Stimulated activated CD4-positive, alpha-beta T cell treated with anti-CD3 and anti-CD28 coated beads, Interleukin-15, amount 100 ng/mL, for 24 hours (primary cell): Measurements from ENCODE around the gene LYPD5.
"Not testable (repeated sequence)": the region's sequence is repeated elsewhere in the genome, so short reads cannot be mapped to it uniquely, and the experiment has no call there.

Experiments
- DNase-seq: peaks from one replicate; pipeline ENCODE4 v3.0.0-alpha.2; 2020

The LYPD5 gene, protein sequence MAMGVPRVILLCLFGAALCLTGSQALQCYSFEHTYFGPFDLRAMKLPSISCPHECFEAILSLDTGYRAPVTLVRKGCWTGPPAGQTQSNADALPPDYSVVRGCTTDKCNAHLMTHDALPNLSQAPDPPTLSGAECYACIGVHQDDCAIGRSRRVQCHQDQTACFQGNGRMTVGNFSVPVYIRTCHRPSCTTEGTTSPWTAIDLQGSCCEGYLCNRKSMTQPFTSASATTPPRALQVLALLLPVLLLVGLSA

DNA sequence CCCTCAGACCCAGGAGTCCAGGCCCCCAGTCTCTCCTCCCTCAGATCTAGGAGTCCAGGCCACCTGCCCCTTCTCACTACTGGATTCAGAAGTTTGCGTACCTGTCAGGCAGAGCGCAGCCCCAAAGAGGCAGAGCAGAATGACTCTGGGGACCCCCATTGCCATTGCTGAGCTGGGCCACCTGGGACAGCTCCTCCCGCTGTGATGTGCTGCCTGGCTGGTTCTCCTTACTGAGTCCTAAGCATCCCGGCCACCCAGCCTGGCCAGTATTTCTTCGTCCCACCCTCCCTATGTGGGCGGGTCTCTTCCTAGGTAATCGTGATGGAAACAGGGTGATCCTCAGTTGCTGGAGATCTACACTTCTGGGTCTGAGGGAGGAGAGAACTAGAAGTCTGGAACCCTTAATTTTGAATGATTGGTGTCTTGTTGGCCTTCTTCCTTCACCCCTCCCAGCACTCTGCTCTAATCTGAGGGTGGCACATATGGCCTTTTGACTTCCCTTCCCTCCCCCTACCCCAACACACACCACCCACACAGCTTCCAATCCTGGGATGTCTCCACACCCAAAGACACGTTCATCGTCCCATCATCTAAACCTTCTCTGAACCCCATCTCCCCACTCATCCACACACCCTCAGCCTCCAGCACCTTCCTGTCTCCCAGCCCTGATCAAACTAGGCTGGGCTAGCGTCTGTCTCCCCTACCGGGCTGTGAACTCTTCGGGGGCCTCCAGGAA lies at the start of gene LYPD5:
Gene LYPD5 (minus strand): TSS at position 232 of the 736 bp plus-strand sequence. CDS start 67 bp downstream, at position 165.
- DNase-seq = no peak

DNA sequence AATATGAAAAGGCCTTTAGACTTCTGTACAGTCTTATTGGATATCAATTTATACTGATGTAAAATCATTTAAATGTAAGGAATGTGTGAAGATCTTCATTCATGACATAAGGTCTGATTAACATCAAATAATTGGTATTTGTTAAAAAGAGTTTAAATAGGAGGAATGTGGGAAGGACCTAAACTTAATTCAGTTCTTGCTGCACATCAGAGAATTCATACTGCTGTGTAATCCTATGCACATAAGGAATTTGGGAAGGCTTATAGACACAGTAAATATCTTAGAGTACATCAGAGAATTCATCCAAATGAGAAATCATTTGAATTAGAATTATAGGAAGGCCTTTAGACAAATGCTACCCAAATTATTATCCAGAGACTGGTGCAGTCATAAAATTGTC lies 46.6 kb upstream of the LYPD5 start:
- no peak for DNase-seq

- no peak for DNase-seq
Measured at GRCh38 chr19:43847884-43848283, 45.6 kb upstream of the LYPD5 start.

GRCh38 chr19:43847246-43847645 lies 45.0 kb upstream of the LYPD5 start:
- DNase-seq = no peak

DNA sequence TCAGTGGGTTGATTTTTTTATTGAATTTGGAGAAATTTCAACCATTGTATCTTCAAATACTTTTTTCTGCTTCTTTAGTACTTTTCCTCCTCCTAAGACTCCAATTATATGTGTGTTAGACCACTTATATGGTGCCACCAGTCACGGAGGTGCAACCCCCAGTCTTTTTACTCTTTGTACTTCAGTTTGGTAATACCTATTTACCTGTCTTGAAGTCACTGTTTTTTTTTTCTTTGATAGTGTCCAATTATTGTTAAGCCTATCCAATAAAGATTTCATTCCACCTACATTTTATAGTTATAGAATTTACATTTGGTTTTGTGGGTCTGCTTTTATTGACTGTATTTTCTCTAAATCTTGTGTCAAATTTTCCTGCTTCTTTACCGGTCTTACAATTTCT lies 39.8 kb upstream of the LYPD5 start:
- DNase-seq = no peak

DNA sequence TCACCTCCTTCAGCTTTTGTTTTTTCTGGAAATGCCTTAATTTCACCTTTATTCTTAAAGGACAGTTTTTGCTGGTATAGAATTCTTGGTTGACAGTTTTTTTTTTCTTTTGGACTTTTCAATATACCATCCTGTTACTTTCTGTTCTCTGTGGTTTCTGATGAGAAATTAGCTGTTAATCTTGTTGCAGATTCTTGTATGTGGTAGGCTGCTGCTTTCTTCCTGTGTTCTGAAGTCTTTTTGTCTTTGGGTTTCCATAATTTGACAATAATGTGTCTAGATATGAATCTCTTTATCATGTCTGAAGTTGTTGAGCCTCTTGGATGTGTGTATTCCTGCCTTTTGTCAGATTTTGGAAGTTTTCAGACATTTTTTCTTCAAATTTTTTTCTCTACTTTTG lies 36.9 kb upstream of the LYPD5 start:
- no peak for DNase-seq

DNA sequence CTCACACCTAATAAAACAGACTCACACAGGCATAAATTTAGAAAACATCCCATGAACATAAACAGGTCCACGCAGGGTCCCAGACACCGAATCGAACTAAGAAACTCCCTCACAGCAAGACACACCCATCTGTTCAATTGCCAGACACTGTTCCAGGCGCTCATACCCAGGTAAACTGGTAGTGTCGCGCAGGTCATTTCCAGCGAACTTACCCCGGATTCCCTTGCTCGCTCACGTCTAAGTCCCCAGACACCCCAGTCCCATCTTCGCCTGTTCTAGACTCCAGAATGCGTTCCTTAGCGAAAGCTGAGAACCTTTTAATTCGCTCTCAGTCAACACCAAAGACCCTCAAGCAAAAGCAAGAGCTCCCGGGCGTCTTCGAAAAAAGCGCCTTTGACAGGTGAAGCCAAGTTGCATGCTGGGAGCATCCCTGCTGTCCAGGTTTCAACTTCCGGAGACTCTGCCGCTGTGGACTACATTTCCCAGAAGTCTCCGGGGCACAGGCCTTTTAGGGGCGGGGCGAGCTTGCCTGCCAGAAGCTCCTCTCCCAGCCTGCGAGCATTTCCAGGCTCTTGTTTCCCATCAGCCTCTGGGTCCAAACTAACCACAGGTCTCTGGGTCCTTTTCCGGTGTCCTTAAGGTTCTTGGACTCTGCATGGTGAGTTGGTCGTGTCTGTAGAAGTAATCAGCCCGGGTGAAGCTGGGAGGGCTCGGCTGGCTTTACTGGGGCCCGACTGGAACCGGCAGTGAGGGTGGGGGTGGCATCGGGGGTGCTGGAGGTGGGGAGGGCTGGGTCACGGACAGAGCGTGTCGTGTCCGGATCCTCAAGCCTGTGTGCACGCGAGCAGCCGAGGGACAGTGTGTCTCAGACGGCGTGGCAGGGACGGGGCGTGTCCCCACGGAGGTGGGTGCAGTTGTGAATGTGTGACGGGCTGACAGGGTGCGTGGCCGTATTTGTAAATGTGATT lies 24.8 kb upstream of the LYPD5 start, which contains the start of gene ZNF283:
Gene ZNF283 (plus strand): TSS at position 535 of the 968 bp plus-strand sequence. CDS start 6,184 bp downstream, outside the sequence.
- DNase-seq = peak; percentile 91

DNA sequence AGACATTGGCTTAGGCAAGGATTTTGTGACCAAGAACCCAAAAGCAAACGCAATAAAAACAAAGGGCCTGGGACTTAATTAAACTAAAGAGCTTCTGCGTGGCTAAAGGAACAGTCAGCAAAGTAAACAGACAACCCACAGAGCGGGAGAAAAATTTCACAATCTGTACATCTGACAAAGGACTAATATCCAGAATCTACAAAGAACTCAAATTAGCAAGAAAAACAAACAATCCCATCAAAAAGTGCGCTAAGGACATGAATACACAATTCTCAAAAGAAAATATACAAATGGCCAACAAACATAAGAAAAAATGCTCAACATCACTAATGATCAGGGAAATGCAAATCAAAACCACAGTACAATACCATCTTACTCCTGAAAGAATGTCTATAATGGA lies 22.3 kb upstream of the LYPD5 start:
- not testable (repeated sequence) for DNase-seq

- not testable (repeated sequence) for DNase-seq
Measured at GRCh38 chr19:43823856-43824255, 21.6 kb upstream of the LYPD5 start.

DNA sequence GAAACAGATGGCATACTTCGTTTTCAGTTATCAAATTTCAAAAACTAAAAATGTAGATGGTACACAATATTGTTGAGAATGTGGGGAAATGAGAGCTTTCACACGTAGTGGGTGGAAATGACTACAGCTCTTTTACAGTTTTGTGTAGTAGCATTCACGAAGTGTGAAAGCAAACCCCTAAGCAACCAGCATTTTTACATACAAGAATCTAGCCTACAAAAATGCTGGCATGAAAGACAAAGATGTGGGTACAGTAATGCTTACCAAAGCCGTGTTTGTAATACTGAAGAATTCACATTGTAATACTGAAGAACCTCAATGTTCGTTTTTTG lies 18.6 kb upstream of the LYPD5 start:
- DNase-seq = no peak

DNA sequence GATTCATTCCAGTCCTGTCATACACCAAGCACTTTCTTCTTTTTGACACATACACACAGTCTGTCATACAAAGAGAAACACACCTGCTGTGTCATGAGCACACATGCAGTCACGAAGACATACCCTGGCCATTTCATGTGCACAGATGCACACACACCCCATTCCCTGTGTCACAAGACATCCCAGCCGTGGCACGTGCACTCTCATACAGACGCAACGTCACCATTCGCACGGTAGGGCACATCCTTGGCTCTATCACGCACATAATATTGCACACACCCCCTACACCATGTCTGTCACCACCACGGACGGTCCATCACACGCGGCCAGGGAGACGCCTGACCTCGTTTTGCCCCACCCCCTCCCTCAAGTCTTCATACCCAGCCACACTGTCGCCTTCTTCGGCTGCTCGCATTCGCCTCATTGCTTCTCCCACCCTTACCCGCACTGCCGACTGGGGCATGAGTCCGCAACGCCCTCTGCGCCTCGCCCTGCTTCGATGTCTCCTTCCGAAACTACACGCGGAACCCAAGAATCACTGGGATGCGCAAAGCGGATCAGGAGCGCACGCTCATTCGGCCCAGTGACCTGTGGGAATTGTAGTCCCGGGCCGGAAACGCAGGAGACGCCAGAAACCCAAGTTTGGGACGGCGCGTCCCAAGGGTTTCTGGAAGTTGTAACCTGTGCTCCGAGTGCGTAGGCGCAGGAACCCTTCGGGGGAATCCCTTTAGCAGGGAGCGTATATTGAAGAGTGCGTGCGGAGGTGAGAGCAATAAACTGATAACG lies 18.0 kb upstream of the LYPD5 start:
- DNase-seq = peak; percentile 61

DNA sequence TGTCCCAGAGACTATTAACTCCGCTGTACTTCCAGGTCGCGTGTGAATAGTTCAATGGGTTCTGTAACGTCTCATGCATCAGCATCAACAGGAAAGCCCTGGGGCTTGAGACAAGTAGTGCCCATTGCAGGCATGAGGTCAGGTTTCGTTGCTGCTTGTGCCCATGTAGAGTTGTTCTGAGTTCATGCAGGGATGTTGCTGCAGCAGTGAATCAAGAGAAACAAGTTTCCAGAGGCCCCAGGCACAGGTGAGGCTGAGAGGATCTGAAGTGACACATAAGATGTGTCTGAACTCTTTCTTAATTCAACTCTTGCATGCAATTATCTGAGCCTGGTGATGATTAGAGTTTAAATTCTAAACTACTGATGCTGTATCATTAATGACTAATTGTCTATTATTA lies 16.3 kb upstream of the LYPD5 start:
- DNase-seq = no peak

DNA sequence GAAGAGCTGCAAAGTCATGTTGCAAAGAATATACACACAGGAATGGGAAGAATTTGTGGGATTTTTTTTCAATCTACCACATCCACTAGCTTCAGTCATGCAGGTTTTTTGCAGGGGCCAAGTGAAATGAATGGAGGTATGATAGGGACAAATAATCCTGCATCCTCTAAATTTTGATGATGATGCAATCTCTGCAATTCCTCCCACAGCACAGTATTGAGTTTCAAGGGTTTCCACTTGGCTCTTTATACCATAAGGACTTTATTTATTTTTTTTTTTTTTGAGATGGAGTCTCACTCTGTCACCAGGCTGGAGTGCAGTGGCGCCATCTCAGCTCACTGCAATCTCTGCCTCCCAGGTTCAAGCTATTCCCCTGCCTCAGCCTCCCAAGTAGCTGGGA lies 15.2 kb upstream of the LYPD5 start:
- not testable (repeated sequence) for DNase-seq

DNA sequence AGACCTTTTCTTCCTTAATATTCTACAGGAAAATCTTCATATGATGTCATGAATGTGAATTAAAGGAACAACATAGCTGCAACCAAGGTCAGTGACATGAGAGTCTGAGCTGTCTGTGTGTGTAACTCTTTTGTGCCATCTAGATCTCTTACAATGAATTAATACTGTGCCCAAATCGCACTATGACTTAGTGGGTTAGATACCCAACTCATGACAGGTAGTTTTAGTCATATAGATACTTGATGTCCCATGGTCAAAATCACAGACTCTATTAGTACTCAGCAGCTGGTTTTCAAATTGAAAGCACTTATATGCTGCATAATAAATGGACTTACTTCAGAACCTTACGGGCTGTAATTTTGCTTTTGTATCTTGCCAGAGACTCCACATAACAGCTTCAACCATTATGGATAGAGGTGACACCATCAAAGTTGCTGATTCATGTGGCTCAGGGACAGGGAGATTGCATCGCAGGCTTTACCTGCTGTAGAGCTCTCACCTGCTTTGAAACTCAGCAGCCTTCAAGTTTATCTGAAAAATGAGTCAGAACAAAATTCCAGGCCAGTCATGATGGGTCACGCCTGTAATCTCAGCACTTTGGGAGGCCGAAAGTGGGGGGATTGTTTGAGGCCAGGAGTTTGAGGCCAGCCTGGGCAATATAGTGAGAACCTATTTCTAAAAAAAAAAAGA lies 12.6 kb upstream of the LYPD5 start:
- DNase-seq = no peak

- no peak for DNase-seq
Measured at GRCh38 chr19:43812688-43813087, 10.4 kb upstream of the LYPD5 start.

DNA sequence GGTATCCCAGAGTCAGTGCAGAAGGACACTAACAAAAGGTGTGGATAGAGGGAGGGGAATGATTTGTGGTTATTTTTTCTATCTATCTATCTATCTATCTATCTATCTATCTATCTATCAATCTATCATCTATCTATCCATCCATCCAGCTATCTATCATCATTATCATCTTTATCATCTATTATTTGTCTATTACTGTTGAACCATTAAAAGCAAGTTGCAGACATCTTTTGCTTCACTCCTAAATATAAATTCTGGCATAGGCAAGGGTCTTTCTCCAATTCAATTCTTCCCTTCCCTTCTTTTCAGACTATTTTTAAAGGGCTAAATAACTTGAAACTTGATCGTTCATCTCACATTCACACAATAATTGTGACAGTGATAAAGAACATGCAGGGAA lies 10.0 kb upstream of the LYPD5 start:
- no peak for DNase-seq

- no peak for DNase-seq
Measured at GRCh38 chr19:43811837-43812236, 9.6 kb upstream of the LYPD5 start.

DNA sequence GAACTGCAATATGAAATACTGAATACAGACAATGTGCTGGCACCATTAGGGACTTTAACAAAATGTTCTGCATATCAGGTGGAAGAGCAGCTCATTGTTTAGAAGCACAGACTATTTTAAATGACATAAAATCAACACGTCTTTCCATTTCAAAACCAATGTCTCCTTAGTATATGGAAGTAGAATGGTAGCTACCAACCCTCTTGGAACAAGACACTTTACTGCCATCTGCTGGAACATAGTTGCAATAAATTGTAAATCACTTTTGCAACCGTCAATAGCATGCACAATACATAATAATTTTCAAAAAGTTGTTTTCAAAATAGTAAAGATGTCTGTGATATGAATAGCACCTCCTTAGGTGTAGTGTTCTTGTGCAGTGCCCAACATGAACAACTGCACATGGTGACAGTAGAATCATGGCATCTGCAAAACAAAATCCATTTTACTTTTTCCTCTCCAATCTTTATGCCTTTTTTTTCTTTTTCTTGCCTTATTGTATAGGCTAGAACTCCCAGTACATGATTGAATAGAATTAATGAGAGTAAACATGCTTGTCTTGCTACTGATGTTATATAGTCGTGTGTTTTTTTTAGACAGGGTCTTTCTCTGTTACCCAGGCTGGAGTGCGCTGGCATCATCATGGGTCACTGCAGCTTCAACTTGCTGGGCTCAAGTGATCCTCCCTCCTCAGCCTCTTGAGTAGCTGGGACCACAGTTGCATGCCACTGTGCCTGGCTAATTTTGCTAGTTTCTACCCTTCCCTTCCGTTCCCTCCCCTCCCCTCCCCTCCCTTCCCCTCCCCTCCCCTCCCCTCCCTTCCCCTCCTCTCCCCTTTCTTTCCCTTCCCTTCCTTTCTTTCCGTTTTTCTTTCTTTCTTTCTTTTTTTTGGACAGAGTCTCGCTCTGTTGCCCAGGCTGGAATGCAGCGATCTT lies 7.8 kb upstream of the LYPD5 start:
- DNase-seq = no peak

DNA sequence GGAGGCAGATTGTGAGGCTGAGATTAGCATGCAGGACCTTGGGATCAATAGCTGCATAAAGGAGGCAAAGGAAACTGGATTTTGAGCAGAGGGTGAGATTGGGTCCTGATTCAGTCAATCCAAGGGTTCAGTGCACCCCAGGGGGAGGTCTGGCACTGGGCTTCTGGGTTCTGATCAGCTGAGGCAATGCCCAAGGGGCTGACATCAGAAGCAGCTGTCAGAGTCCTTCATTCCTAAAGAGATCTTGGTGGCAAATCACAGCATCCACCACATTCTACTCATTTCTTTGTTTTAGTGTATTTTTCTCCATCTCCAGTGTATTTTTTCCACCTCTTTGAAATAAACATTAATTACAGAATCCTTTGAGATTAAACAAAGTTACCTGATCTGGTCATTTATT lies 5.4 kb upstream of the LYPD5 start:
- no peak for DNase-seq

DNA sequence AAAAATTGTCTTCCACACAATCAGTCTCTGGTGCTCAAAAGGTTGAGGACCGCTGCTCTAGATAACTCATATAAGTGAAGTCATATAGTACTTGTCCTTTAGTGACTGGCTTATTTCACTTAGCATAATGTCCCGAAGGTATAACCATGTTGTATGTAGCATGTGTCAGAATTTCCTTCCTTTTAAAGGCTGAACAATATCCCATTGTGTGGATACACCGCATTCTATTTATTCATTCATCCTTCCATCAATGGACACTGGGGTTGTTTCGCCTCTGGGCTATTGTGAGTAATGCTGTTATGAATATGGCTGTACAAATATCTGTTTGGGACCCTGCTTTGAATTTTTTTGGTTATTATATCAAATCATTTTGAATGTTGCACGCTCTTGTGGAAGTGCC lies 4.6 kb upstream of the LYPD5 start:
- no peak for DNase-seq

GRCh38 chr19:43806401-43806800 lies 4.2 kb upstream of the LYPD5 start:
- DNase-seq = not testable (repeated sequence)
